Endothelial cell of umbilical vein (primary cell): ENCODE measurements around the gene GBF1. TPM values are rescaled to one million over a fixed set of nuclear protein-coding genes. Genes with fewer than 3 reads are reported as not detected.

Experiments
- BruUV-seq: library from RNA; stranded (reverse); fragments of 400-500 nt; replicated peaks from 2 replicates; lab custom pipeline; 2021; lab: Mats Ljungman, UMichigan
- CTCF ChIA-PET: fragments of 300-600, 350-600 bp; sonication (Branson Sonifier 250); formaldehyde crosslinking; loops from one replicate; lab custom pipeline; 2021; ENCODE audit warnings: antibody characterized with exemption, inconsistent platforms; lab: Charles Lee
- POLR2A ChIA-PET: fragments of 300-600, 350-600 bp; sonication (Branson Sonifier 250); formaldehyde crosslinking; loops from one replicate; lab custom pipeline; 2021; ENCODE audit warnings: antibody characterized with exemption, inconsistent platforms; lab: Charles Lee
- DNase-seq: peaks from one replicate; pipeline ENCODE4 v3.0.0-alpha.2; 2011; ENCODE audit warnings: low read depth, low spot score
- FAIRE-seq: peaks from 2 replicates; lab custom pipeline; 2011; peaks lifted over from hg19 to GRCh38; lab: Jason Lieb, UNC
- H2AFZ ChIP-seq: 2 replicates; pipeline ENCODE4 v1.6.0; 2012; ENCODE audit warnings: low read depth, low read length, control low read depth, inconsistent platforms
- H3K27ac ChIP-seq: 2 replicates; pipeline ENCODE4 v1.5.1; 2011; ENCODE audit warnings: low read depth, mild to moderate bottlenecking, control low read depth, low read length, moderate library complexity; ENCODE audit not compliant: insufficient read depth
- H3K27me3 ChIP-seq, 2 experiments: 2 replicates each; pipeline versions ENCODE4 v1.6.0 to v1.6.1; 2011; ENCODE audit warnings: low read length in 2 of 2, mixed read lengths in 1 of 2; ENCODE audit not compliant: control insufficient read depth in 2 of 2, insufficient read depth in 2 of 2
- H3K36me3 ChIP-seq, 2 experiments: 2 replicates in 1 of 2; 3 replicates in 1 of 2; pipeline ENCODE4 v1.5.1; 2011; ENCODE audit warnings: low read length in 2 of 2, mild to moderate bottlenecking in 1 of 2, moderate library complexity in 1 of 2; ENCODE audit not compliant: control insufficient read depth in 2 of 2, insufficient read depth in 2 of 2; ENCODE audit errors: extremely low read depth in 1 of 2
- H3K4me1 ChIP-seq: 3 replicates; pipeline ENCODE4 v1.5.1; 2011; ENCODE audit warnings: mild to moderate bottlenecking, low read length; ENCODE audit not compliant: control insufficient read depth, insufficient read depth; ENCODE audit errors: extremely low read depth
- H3K4me2 ChIP-seq: 2 replicates; pipeline ENCODE4 v1.6.1; 2011; ENCODE audit warnings: low read length, control low read depth, mixed read lengths; ENCODE audit not compliant: insufficient read depth
- H3K4me3 ChIP-seq, 3 experiments: fragments of 200-600 bp in 1 of 3; sonication (generic), shearing (Covaris generic) in 1 of 3; replicated peaks in 1 of 3; 2 replicates each; pipeline ENCODE4 v1.5.1; 2011 to 2016; ENCODE audit warnings: control low read depth in 3 of 3, low read length in 3 of 3, mild to moderate bottlenecking in 2 of 3, inconsistent platforms in 1 of 3, low read depth in 1 of 3, moderate library complexity in 1 of 3; ENCODE audit not compliant: insufficient read depth in 1 of 3
- H3K79me2 ChIP-seq: 2 replicates; pipeline ENCODE4 v1.6.0; 2012; ENCODE audit warnings: low read length, inconsistent platforms; ENCODE audit not compliant: control insufficient read depth, insufficient read depth
- H3K9ac ChIP-seq: replicated peaks from 2 replicates; pipeline ENCODE3; 2011; ENCODE audit warnings: low read length, control low read depth; ENCODE audit not compliant: insufficient read depth; ENCODE audit errors: extremely low read depth
- H3K9me1 ChIP-seq: replicated peaks from 3 replicates; pipeline ENCODE4 v1.6.0; 2011; ENCODE audit warnings: mild to moderate bottlenecking, low read length; ENCODE audit not compliant: control insufficient read depth, insufficient read depth; ENCODE audit errors: extremely low read depth
- H3K9me3 ChIP-seq: replicated peaks from 2 replicates; pipeline ENCODE4 v1.5.1; 2012; ENCODE audit warnings: low read length, inconsistent platforms; ENCODE audit not compliant: control insufficient read depth, insufficient read depth
- H4K20me1 ChIP-seq: replicated peaks from 2 replicates; pipeline ENCODE3; 2011; ENCODE audit warnings: mild to moderate bottlenecking, low read length; ENCODE audit not compliant: control insufficient read depth, insufficient read depth; ENCODE audit errors: extremely low read depth
- EZH2 ChIP-seq: IDR thresholded peaks from 2 replicates; pipeline ENCODE4 v1.6.1; 2012; ENCODE audit warnings: borderline replicate concordance, low read depth, mild to moderate bottlenecking, moderate library complexity, low read length, inconsistent platforms; ENCODE audit not compliant: severe bottlenecking
- FOS ChIP-seq: IDR thresholded peaks from 2 replicates; pipeline ENCODE4 v1.6.1; 2011; ENCODE audit warnings: mild to moderate bottlenecking, low read length, moderate library complexity, borderline replicate concordance; ENCODE audit not compliant: insufficient read depth
- GATA2 ChIP-seq: IDR thresholded peaks from 2 replicates; pipeline ENCODE4 v1.7.0; 2011; ENCODE audit warnings: low read depth, mild to moderate bottlenecking, moderate library complexity, mixed read lengths, low read length; ENCODE audit not compliant: insufficient read length, insufficient read depth
- JUN ChIP-seq: IDR thresholded peaks from 2 replicates; pipeline ENCODE4 v1.6.1; 2011; ENCODE audit warnings: borderline replicate concordance, low read depth; ENCODE audit not compliant: insufficient read length, insufficient read depth
- MAX ChIP-seq: IDR thresholded peaks from 2 replicates; pipeline ENCODE4 v1.6.1; 2011; ENCODE audit not compliant: insufficient read depth, insufficient read length
- MYC ChIP-seq: IDR thresholded peaks from one replicate; pipeline ENCODE4 v1.6.1; 2011; ENCODE audit warnings: mild to moderate bottlenecking, low read depth, low read length
- POLR2A ChIP-seq: IDR thresholded peaks from 2 replicates; pipeline ENCODE4 v1.6.1; 2012; ENCODE audit warnings: low read depth, mild to moderate bottlenecking, control low read depth, low read length
- POLR2AphosphoS5 ChIP-seq: IDR thresholded peaks from 2 replicates; pipeline ENCODE4 v1.6.1; 2012; ENCODE audit warnings: low read depth, mild to moderate bottlenecking, control low read depth, low read length, moderate library complexity; ENCODE audit not compliant: insufficient read depth
- dilution Hi-C: fragments of 300-500 bp; cut with MboI; formaldehyde crosslinking; loops from one replicate; pipeline ENCODE4 v1.15.0; 2019; ENCODE audit warnings: low sequenced_read_pairs; ENCODE audit not compliant: extremely low pct_ligation_motif_present
- intact Hi-C: fragments of 100-400 bp; cut with micrococcal nuclease; formaldehyde crosslinking; loops from one replicate; pipeline ENCODE4 v1.10.0; 2022
- polyA plus RNA-seq, 4 experiments: library from polyadenylated mRNA; depleted of rRNA in 3 of 4; stranded (reverse) in 3 of 4; unstranded in 1 of 4; fragments of >200 nt; gene quantifications; 2 replicates each; pipeline versions ENCODE4 v1.2.1 to v1.2.3, GENCODE V29; 2011 to 2012; ENCODE audit warnings: missing spikeins in 1 of 4
- total RNA-seq: library from RNA; stranded (reverse); gene quantifications from 2 replicates; pipeline ENCODE4 v1.2.3, GENCODE V29; 2021
- TF ChIP-seq, protein P1 (sequence below), 2 donors: IDR thresholded peaks; 1 replicate in 1 of 2; 2 replicates in 1 of 2; pipeline ENCODE4 v1.5.1; 2011; ENCODE audit warnings: low read length in 2 of 2, mild to moderate bottlenecking in 2 of 2, moderate library complexity in 2 of 2, control low read depth in 1 of 2, inconsistent platforms in 1 of 2, low read depth in 1 of 2; ENCODE audit not compliant: insufficient read depth in 1 of 2; ENCODE audit errors: extremely low read depth in 1 of 2

GBF1 gene
- total and polyA plus RNA-seq, 2 donors (not counting 3 experiments of a cell fraction or from before 2014, with no cell fraction given): 26.0 to 49.7 TPM

DNA sequence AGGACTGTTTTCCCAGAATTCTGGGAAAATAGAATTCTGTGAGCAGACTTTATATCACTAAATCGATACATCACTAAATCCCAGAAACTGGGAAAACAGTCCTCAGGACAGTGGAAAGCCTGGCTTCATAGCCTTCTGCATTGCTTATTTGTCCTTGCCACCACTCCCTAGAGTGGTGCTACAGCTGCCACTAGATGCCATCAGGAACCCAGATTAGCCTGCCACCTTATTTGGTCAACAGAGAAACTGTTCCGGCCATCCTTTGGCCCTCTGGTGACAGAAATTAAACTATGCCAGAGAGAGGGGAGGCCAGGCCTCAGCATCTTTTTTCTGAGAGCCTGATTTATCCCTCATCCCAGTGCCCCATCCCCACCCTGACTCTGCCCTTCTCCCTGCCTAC, 130.5 kb downstream of the GBF1 start:
- no peaks in the 10 kb centered on the region for H3K27me3 ChIP-seq
- FAIRE-seq (no peak), DNase-seq (no peak)
- no peak overlapping the region for H2AFZ ChIP-seq
- no TSS peak for BruUV-seq
- no peaks in the 10 kb centered on the region for H4K20me1 ChIP-seq
- H3K9me1 ChIP-seq: no peaks in the 10 kb centered on the region
- H3K27ac ChIP-seq: no peak overlapping the region
- H3K4me2 ChIP-seq: no peak overlapping the region
- TF ChIP-seq EZH2: no peak
- TF ChIP-seq JUN: no peak
- TF ChIP-seq POLR2AphosphoS5: no peak
- no peak for TF ChIP-seq MAX
- TF ChIP-seq FOS: no peak
- TF ChIP-seq POLR2A: no peak
- no peak for TF ChIP-seq MYC
- no peak for TF ChIP-seq GATA2
- TF ChIP-seq, protein P1, sequence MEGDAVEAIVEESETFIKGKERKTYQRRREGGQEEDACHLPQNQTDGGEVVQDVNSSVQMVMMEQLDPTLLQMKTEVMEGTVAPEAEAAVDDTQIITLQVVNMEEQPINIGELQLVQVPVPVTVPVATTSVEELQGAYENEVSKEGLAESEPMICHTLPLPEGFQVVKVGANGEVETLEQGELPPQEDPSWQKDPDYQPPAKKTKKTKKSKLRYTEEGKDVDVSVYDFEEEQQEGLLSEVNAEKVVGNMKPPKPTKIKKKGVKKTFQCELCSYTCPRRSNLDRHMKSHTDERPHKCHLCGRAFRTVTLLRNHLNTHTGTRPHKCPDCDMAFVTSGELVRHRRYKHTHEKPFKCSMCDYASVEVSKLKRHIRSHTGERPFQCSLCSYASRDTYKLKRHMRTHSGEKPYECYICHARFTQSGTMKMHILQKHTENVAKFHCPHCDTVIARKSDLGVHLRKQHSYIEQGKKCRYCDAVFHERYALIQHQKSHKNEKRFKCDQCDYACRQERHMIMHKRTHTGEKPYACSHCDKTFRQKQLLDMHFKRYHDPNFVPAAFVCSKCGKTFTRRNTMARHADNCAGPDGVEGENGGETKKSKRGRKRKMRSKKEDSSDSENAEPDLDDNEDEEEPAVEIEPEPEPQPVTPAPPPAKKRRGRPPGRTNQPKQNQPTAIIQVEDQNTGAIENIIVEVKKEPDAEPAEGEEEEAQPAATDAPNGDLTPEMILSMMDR (IDR thresholded peaks at IDR 0.05; ENCODE audit: extremely low read depth in 1 of 2, insufficient read depth in 1 of 2, low read depth in 1 of 2, low read length in 2 of 2): no peak
- H3K9ac ChIP-seq: no peak overlapping the region
- intact Hi-C loops: no loop called here
- dilution Hi-C loops: no loop called here
- no peaks in the 10 kb centered on the region for H3K4me1 ChIP-seq
- CTCF ChIA-PET: interaction anchor here (2.0 kb wide), 1 partner anchor 24 kb away, joined by 8 read pairs; no protein-coding TSS in a partner anchor
- no peak overlapping the region for H3K4me3 ChIP-seq
- POLR2A ChIA-PET: no interaction called here
- peaks cover 12 to 35% of the 10 kb centered on the region in 2 experiments for H3K36me3 ChIP-seq
- no peaks in the 10 kb centered on the region for H3K9me3 ChIP-seq
- no peaks in the 10 kb centered on the region for H3K79me2 ChIP-seq
